HG03175 (cell line): Measurements from ENCODE around the gene OTULIN.

Source experiments
- ATAC-seq: cut with Tn5 transposase; IDR thresholded peaks from one replicate; pipeline ENCODE4 v1.9.1; 2021; ENCODE audit warnings: mild to moderate bottlenecking, moderate library complexity; ENCODE audit not compliant: unreplicated experiment

Gene OTULIN

GRCh38 chr5:14667770-14668169, 3.3 kb downstream of the OTULIN start:
- ATAC-seq, result no peak

- no peak for ATAC-seq
Observed at GRCh38 chr5:14668181-14668591, 3.7 kb downstream of the OTULIN start.

- no peak for ATAC-seq
Observed at GRCh38 chr5:14669415-14669814, 4.9 kb downstream of the OTULIN start.

GRCh38 chr5:14669975-14670374, 5.5 kb downstream of the OTULIN start:
- no peak for ATAC-seq

GRCh38 chr5:14671414-14671813, 6.9 kb downstream of the OTULIN start:
- no peak for ATAC-seq

GRCh38 chr5:14672082-14672481, 7.6 kb downstream of the OTULIN start:
- ATAC-seq, result no peak

GRCh38 chr5:14672484-14673394, 8.2 kb downstream of the OTULIN start:
- ATAC-seq, result no peak

- ATAC-seq, result no peak
Observed at GRCh38 chr5:14673443-14673842, 8.9 kb downstream of the OTULIN start.

- ATAC-seq, result no peak
Observed at GRCh38 chr5:14674983-14675854, 10.7 kb downstream of the OTULIN start.

- peak; percentile 57 for ATAC-seq
Observed at GRCh38 chr5:14675865-14676300, 11.4 kb downstream of the OTULIN start.

GRCh38 chr5:14676320-14676719, 11.8 kb downstream of the OTULIN start:
- peak; percentile 47 for ATAC-seq

GRCh38 chr5:14678773-14679334, 14.3 kb downstream of the OTULIN start:
- no peak for ATAC-seq

GRCh38 chr5:14679595-14679994, 15.1 kb downstream of the OTULIN start:
- no peak for ATAC-seq

GRCh38 chr5:14681236-14681752, 16.8 kb downstream of the OTULIN start:
- no peak for ATAC-seq

- no peak for ATAC-seq
Observed at GRCh38 chr5:14683906-14684455, 19.5 kb downstream of the OTULIN start.

GRCh38 chr5:14684757-14685156, 20.2 kb downstream of the OTULIN start:
- ATAC-seq, result no peak

- ATAC-seq, result peak; percentile 89
Observed at GRCh38 chr5:14685757-14686156, 21.2 kb downstream of the OTULIN start.

GRCh38 chr5:14686517-14686916, 22.0 kb downstream of the OTULIN start:
- no peak for ATAC-seq

- no peak for ATAC-seq
Observed at GRCh38 chr5:14687023-14687665, 22.6 kb downstream of the OTULIN start.

- ATAC-seq, result no peak
Observed at GRCh38 chr5:14693070-14693469, 28.6 kb downstream of the OTULIN start.
